ENCODE data around the gene TMEM184C. TPM values are rescaled to one million over a fixed set of nuclear protein-coding genes. Genes with fewer than 3 reads are reported as not detected.

TMEM184C gene
- total and polyA plus RNA-seq, 2 of the 8 experiments (the other 6 are each of a cell fraction or from before 2014, with no cell fraction given), result 11.1 to 42.4 TPM

DNA sequence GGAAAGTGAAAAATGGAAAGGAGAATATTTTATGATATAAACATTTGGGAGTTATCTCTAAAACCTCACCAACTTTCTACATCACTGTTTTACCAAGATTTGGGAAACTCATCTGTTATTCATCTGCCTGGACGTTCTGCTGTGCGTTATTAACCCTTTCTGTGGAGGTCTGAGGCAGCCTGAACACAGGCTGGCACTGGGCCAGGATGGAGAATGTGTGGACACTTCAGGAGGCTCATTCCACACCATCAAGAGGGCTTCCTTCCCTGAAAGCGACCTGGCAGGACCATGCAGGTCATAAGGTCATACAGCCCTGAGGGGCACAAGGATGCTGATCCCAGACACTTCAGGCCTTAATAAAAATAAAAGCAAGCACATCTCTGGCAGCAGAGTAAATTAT is 31.2 kb upstream of the TMEM184C start (continued):
- TF ChIP-seq CBX5 (IDR thresholded peaks at IDR 0.05; ENCODE audit: low read depth, low read length), result no peak
- TF ChIP-seq, protein P1, sequence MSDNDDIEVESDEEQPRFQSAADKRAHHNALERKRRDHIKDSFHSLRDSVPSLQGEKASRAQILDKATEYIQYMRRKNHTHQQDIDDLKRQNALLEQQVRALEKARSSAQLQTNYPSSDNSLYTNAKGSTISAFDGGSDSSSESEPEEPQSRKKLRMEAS (IDR thresholded peaks at IDR 0.05), result no peak
- TF ChIP-seq TBP (IDR thresholded peaks at IDR 0.05; ENCODE audit: low read depth, low read length), result no peak
- TF ChIP-seq PHF8 (conservative IDR thresholded peaks at IDR 0.05; ENCODE audit: low read depth, low read length), result no peak

Measured in H1 (cell line).